OCI-M2 (cell line): ENCODE results near the gene U2AF2.
"Not testable (repeated sequence)": the region's sequence is repeated elsewhere in the genome, so short reads cannot be mapped to it uniquely, and the experiment has no call there.

Experiments
- DNase-seq: peaks from one replicate; lab custom pipeline; 2025; ENCODE audit not compliant: unreplicated experiment; lab: John Stamatoyannopoulos, UW

U2AF2 gene

DNA sequence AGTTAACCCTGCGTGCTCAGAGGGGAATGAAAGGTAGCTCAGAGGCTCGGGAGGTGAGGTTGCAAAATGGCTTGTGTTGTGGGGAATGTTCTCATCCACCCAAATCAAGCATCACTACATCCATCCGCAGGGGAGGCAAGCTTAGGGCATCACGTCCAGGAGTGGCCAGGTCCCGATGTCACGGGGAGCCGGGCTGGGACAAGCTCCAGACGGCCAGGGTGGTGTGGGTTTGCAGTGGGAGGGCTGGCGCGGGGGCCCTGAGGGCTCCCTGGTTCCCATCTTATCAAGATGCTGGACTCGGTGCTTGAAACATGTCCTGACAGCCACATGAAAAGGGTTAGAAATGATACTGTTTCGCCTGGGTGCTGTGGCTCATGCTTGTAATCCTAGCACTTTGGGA, 46.0 kb downstream of the U2AF2 start:
- no peak for DNase-seq

DNA sequence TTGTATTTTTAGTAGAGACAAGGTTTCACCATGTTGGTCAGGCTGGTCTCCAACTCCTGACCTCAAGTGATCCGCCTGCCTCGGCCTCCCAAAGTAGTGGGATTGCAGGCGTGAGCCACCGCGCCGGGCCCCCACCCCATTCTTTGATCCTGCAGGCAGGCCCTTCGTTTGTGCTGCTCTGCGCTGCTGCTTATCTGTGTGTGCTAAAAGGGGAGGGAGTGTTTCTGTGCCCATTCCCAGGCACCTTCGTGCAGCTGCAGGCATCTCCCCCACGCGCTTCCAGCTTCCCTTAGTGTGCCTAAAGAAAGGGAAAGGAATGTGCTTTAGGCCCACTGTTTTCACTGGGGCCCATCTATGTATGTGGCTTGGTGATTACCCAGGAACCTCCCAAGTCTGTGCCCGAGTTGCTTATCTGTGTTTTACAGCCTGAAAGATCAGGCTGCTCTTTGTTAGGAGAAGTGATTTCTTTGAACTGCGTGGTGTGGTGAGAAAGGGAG, 47.3 kb downstream of the U2AF2 start:
- no peak for DNase-seq

DNA sequence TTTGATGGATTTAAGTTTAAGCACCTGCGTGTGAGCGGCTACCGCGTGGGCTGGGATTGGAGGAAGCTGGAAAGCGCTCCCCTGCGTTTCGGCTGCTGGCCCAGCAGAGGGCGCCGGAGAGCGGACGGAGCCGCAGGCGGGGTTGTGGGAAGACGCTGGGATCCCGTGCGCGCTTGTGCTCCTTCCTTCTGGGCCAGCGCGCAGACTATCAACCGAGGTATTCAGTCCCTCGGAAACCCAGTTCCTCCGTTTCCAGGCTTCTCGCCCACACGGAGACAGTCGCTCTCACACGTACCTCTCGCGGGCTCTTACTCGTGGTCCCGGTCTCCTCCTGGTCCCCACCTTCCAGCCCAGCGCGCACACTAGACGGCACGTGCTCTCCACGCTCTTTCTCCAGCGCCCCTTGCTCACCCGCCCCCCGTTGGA, 49.0 kb downstream of the U2AF2 start:
- no peak for DNase-seq

DNA sequence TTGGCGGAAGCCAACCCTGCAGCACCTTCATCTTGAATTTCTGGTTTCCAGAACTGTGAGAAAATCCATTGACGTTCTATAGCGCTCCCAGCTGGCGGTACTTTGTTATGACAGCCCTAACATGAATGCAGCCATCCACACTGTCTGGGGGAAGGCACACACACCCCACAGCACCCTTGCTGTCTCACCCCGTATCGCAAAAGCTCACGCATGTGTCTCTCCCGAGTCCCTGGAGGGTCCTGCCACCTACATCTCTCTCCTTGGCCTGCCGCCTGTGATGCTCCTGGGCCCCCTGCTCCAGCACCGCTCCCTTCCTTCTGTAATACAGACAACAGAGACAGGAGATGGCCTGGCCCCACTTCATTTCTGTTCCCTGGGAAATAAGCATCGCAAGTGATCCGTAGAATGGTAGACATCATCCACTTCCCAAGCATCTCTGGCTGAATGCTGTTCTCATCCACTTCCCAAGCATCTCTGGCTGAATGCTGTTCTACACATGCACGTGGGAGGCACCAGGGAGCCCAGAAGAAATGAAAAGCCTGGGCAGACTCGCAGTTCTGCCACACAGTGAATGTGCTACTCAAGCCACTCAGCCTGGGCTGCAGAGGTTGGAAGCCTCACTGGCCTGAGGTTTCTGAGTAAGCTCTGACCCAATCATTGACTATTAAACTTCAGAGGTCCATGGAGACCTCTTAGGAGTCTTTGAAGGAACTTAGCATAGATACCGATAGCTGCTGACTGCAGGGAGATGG, 49.8 kb downstream of the U2AF2 start:
- no peak for DNase-seq

DNA sequence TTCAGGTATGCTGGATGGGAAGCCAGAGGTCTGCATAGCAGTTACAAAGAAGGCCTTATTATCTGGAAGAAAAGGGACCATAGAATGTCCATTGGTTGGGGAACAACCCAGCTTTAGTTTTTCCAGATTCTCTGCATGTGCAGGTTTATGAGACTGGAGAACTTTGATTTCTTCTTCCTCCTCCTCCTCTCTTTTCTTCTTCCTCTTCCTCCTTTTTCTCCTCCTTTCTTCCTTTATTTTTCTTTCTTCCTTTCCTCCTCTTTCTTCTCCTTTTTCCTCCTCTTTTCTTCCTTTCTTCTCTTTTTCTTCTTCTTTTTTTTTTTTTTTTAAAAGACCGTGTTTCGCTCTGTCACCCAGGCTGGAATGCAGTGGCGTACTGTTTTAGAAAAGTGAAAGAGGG, 51.1 kb downstream of the U2AF2 start:
- no peak for DNase-seq

DNA sequence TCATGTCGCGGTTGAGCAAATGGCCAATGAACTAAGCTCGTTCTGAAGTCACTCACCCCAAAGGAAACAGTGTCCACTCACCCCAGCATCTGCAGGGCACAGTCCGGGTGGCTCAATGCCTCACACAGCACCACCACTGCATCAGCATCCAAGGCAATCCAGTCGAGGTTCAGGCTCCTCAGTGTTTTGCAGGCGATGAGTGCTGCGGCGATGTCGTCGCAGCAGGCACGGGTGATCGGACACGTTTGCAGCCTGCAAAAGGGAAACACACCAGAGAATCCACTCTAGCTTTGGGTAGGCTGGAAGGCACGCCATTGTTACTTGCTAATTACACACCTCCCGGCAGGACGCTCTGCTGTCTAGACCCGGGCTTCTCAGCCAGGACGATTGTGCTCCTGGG, 56.9 kb downstream of the U2AF2 start:
- no peak for DNase-seq

DNA sequence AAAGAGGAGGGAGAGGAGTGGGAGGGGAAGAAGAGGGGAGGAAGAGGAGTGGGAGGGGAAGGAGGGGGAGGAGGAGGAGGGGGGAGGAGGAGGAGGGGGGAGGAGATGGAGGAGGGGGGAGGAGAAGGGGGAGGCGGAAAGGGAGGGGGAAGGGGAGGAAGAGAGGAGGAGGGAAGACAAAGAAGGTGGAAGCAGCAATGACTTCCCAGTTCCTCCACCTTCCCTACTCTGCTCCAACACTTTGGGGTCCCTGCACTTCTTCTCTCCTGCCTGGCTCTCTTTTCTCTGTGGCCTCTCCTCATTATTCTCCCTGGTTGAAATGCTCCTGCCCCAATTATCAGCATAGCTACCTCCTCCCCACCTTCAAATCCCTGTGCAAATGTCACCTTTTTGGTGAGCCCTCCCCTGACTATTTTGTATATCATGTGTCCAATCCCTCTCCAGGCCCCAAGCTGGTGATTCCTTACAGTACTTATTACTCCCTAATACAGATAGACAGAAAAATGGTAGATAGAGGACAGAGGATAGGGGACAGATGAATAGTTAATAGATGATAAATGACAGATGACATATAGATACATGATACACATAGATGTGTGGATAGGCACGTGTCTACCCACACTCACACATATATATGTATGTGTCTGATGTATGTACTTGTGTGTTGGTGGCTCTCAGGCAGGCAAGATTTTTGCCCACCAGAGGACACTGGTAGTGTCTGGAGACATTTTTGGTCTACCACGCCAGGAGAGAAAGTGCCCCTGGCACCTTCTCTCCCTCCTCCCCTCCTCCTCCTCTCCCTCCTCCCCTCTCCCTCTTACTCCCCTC, 58.2 kb downstream of the U2AF2 start:
- no peak for DNase-seq

DNA sequence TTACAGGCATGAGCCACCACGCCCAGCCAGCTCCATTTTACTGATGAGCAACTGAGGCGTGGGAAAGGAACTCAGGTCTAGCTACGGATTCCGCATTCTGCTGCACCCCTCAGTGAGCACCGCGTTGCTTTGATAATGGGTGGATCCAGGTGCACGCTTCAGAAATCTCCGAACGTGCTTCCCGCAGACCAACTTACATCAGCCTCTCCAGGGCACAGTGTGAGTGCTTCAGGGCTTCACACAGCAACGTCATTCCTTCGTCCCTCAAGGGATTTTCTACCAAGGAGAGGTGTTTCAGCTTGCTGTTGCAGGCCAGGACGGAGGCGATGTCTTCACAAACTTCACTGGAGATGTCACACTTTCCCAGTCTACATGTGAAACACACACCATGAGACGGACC, 61.7 kb downstream of the U2AF2 start:
- no peak for DNase-seq

DNA sequence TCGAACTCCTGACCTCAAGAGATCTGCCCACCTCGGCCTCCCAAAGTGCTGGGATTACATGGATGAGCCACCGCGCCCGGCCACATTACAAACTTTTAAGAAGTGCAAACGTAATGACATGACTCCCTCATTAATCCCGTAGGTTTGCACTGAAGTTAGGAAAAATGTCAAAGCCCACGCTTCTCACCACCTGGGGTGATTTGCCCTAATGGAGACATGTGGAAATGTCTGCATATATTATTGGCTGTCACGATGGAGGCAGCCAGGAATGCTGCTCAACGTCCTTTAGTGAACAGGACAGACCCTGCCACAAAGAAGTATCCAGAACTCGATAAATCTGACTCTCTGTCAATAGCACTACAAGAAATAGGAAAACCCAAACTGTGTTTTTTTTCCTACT, 62.4 kb downstream of the U2AF2 start:
- DNase-seq = no peak

DNA sequence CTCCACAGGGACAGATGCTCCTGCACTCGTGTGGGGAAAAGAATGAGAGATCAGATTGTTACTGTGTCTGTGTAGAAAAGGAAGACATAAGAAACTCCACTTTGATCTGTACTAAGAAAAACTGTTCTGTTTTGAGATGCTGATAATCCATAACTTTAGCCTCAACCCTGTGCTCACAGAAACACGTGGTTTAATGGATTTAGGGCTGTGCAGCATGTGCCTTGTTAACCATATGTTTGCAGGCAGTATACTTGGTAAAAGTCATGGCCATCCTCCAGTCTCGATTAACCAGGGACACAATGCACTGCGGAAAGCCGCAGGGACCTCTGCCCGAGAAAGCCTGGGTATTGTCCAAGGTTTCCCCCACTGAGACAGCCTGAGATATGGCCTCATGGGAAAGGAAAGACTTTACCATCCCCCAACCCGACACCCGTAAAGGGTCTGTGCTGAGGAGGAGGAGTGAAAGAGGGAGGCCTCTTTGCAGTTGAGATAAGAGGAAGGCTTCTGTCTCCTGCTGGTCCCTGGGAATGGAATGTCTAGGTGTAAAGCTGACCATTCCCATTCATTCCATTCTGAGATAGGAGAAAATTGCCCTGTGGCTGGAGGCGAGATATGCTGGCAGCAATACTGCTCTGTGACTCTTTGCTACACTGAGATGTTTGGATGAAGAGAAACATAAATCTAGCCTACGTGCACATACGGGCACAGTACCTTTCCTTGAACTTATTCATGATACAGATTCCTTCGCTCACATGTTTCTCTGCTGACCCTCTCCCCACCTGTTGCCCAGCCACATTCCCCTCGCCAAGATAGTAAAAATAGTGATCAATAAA, 63.3 kb downstream of the U2AF2 start:
- DNase-seq = not testable (repeated sequence)

DNA sequence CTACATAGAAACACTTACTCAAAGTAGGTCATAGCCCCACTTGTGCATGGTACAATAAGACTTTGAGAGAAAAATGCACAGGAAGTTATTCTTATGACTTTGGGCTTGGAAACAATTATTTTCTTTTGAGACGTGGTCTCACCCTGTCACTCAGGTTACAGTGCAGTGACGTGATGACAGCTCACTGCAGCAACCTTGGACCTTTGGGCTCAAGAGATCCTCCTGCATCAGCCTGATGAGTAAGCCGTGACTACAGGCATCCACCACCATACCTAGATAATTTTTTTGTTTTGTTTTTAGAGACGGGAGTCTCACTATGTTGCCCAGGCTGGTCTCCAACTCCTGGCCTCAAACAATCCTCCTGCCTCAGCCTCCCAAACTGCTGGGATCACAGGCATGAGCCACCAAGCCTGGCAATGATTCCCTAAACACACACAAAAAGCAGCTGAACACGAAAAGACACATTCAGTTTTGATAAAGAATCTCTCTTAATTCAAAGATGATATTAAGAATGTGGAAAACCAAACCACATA, 65.4 kb downstream of the U2AF2 start:
- no peak for DNase-seq

DNA sequence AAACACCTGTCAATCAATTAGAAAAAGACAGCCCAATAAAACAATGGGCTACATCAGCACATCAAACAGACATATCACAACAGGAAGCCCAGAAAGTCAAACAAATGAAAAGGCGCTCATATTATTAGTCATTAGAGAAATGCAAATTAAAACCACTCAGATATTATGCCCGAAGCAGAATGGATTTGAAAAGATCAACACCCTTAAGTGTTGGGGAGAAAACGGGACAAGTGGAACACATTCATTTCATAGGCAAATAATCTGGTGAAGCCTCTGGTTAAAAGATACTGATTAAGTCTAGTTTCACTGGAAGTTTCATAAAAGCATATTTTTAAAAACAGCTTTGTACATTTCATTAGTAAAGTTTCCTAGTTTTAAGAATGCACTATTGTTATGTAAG, 66.0 kb downstream of the U2AF2 start:
- no peak for DNase-seq

DNA sequence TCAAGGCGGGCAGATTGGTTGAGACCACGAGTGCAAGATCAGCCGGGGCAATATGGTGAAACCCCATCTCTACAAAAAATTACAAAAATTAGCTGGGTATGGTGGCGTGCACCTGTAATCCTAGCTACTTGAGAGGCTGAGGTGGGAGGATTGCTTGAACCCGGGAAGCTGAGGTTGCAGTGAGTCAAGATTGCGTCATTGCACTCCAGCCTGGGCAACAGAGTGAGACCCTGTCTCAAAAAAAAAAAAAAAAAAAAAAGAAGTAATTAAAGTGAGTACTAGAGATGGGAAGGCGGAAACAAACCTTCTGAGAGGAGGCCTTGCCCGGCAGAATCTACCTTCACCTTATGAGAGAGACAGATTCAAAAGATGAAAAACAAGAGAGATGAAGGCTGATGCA, 68.7 kb downstream of the U2AF2 start:
- no peak for DNase-seq
